Aorta (tissue), 5 donors: ENCODE data around the gene ESPNL. TPM values are rescaled to one million over a fixed set of nuclear protein-coding genes. Genes with fewer than 3 reads are reported as not detected.
"Not testable (repeated sequence)": the region's sequence is repeated elsewhere in the genome, so short reads cannot be mapped to it uniquely, and the experiment has no call there.

Experiments used
- ATAC-seq: fragments of 200-7000 bp; cut with Tn5 transposase; one replicate; pipeline ENCODE4 v1.9.1; 2022; ENCODE audit warnings: moderate library complexity; ENCODE audit not compliant: low FRiP score
- DNase-seq, 2 donors: peaks; one replicate each; pipeline ENCODE4 v3.0.0-alpha.2; 2020
- H3K27ac ChIP-seq, 2 donors: one replicate each; pipeline ENCODE4 v1.5.1; 2013; ENCODE audit warnings: low read length in 2 of 2, mild to moderate bottlenecking in 2 of 2, moderate library complexity in 2 of 2, control low read depth in 1 of 2, inconsistent platforms in 1 of 2, low read depth in 1 of 2
- H3K27me3 ChIP-seq, 2 donors: one replicate each; pipeline ENCODE4 v1.6.1; 2013; ENCODE audit warnings: control low read depth in 1 of 2, low read length in 1 of 2, mild to moderate bottlenecking in 1 of 2, moderate library complexity in 1 of 2; ENCODE audit not compliant: insufficient read depth in 2 of 2, control insufficient read depth in 1 of 2
- H3K36me3 ChIP-seq, 2 donors: one replicate each; pipeline ENCODE4 v1.6.1; 2013; ENCODE audit warnings: control low read depth in 1 of 2, low read length in 1 of 2, mild to moderate bottlenecking in 1 of 2; ENCODE audit not compliant: insufficient read depth in 2 of 2, control insufficient read depth in 1 of 2
- H3K4me1 ChIP-seq, 2 donors: one replicate each; pipeline ENCODE4 v1.6.1; 2013; ENCODE audit warnings: low read length in 2 of 2, control low read depth in 1 of 2, mild to moderate bottlenecking in 1 of 2, moderate library complexity in 1 of 2; ENCODE audit not compliant: insufficient read depth in 2 of 2, control insufficient read depth in 1 of 2
- H3K4me3 ChIP-seq, 2 donors: one replicate each; pipeline ENCODE4 v1.5.1; 2013; ENCODE audit warnings: low read length in 2 of 2, control low read depth in 1 of 2, mild to moderate bottlenecking in 1 of 2
- H3K9me3 ChIP-seq: one replicate; pipeline ENCODE4 v1.6.1; 2013; ENCODE audit warnings: mild to moderate bottlenecking, low read length; ENCODE audit not compliant: control insufficient read depth
- WGBS, 2 donors: extraction: QIAGEN DNeasy Blood & Tissue Kit; methylation state at CpG; one replicate each; pipeline ENCODE4 v1.1.7; 2013; 5-methylcytosine and 5-hydroxymethylcytosine counted together
- intact Hi-C, 2 donors: fragments of 100-400 bp; cut with DNase I; formaldehyde crosslinking; loops; one replicate each; pipeline versions ENCODE4 v1.14.2 to v1.15.0; 2022
- polyA plus RNA-seq, 2 donors: library from polyadenylated mRNA; stranded (reverse); fragments of 200-250 nt; gene quantifications; one replicate each; pipeline ENCODE4 v1.2.3, GENCODE V29; 2013
- total RNA-seq, 2 donors: library from RNA; stranded (reverse); fragmentation: NEBNext Ultra II Directional; extraction: Animal tissue kit (Norgen Biotek cat#: 25700); gene quantifications; one replicate each; pipeline ENCODE4 v1.2.1, GENCODE V29; 2021
- donor health status: healthy with polysubstance abuse.
- donor health status: Bipolar disorder and iron deficiency.
- donor health status: DM: no; HTN: no; CAD: no.
- donor health status: DM: no; HTN: no; CAD: no.
- donor health status: DM: yes; HTN: yes; CAD: no.

Gene ESPNL
- total and polyA plus RNA-seq, 4 donors, result 0.20 TPM; not detected in 3

GRCh38 chr2:238114851-238115660 lies 14.9 kb downstream of the ESPNL start:
- WGBS, 2 donors, result 90 to 91% methylated on average over 32 of the region's 32 CpGs
- Histone ChIP-seq H3K27ac (no peak overlapping the region), H3K36me3 (no peaks in the 10 kb centered on the region), H3K4me3 (no peak overlapping the region), H3K4me1 (no peaks in the 10 kb centered on the region), H3K27me3 (no peaks in the 10 kb centered on the region), H3K9me3 (no peaks in the 10 kb centered on the region)
- ATAC-seq, result peak; percentile 29
- DNase-seq, result peak; percentile 26 to 51
- intact Hi-C loops, result no loop called here

- H3K4me1 ChIP-seq, H3K9me3 ChIP-seq, H3K27ac ChIP-seq, H3K36me3 ChIP-seq, ATAC-seq, H3K27me3 ChIP-seq, H3K4me3 ChIP-seq: not testable (repeated sequence)
- WGBS, 2 donors, result 97 to 98% methylated on average over 12 of the region's 12 CpGs
- peak; percentile 9 to 68 for DNase-seq
- intact Hi-C loops, result loop anchor here in 1 of 2 donors (2.0 kb wide), 1 partner anchor 35 kb away; no protein-coding TSS in a partner anchor
Observed at GRCh38 chr2:238115709-238116108, 15.6 kb downstream of the ESPNL start.

- no peaks in the 10 kb centered on the region for H3K9me3 ChIP-seq
- 93 to 94% methylated on average over 21 of the region's 21 CpGs for WGBS, 2 donors
- DNase-seq (peak; percentile 28 to 62), ATAC-seq (no peak)
- no peaks in the 10 kb centered on the region for H3K36me3 ChIP-seq
- no peaks in the 10 kb centered on the region for H3K4me1 ChIP-seq
- H3K27ac ChIP-seq, result no peak overlapping the region
- intact Hi-C loops, result loop anchor here in 1 of 2 donors (2.0 kb wide), 1 partner anchor 36 kb away; no protein-coding TSS in a partner anchor
- no peak overlapping the region for H3K4me3 ChIP-seq
- H3K27me3 ChIP-seq, result no peaks in the 10 kb centered on the region
Observed at GRCh38 chr2:238116298-238117198, 16.4 kb downstream of the ESPNL start.

- WGBS, 2 donors, result 72 to 74% methylated on average over 10 to 11 of the region's 11 CpGs
- Histone ChIP-seq H3K27ac (no peak overlapping the region), H3K4me1 (no peaks in the 10 kb centered on the region), H3K4me3 (no peak overlapping the region), H3K36me3 (no peaks in the 10 kb centered on the region), H3K27me3 (no peaks in the 10 kb centered on the region), H3K9me3 (no peaks in the 10 kb centered on the region)
- DNase-seq, result peak; percentile 32 to 50
- intact Hi-C loops, result loop anchor here in 1 of 2 donors (2.0 kb wide), 1 partner anchor 37 kb away; no protein-coding TSS in a partner anchor
- ATAC-seq, result no peak
Observed at GRCh38 chr2:238117199-238118154, 17.3 kb downstream of the ESPNL start.

- ATAC-seq, result no peak
- H3K9me3 ChIP-seq, result no peaks in the 10 kb centered on the region
- intact Hi-C loops, result no loop called here
- no peaks in the 10 kb centered on the region for H3K4me1 ChIP-seq
- no peak overlapping the region for H3K4me3 ChIP-seq
- H3K36me3 ChIP-seq, result no peaks in the 10 kb centered on the region
- no peak overlapping the region for H3K27ac ChIP-seq
- WGBS, 2 donors, result 68 to 77% methylated on average over 12 to 15 of the region's 15 CpGs
- no peaks in the 10 kb centered on the region for H3K27me3 ChIP-seq
- peak; percentile 28 to 70 for DNase-seq
Observed at GRCh38 chr2:238119756-238120462, 19.8 kb downstream of the ESPNL start.

GRCh38 chr2:238120463-238121298 lies 20.5 kb downstream of the ESPNL start:
- H3K27me3 ChIP-seq, result no peaks in the 10 kb centered on the region
- ATAC-seq, result no peak
- no peaks in the 10 kb centered on the region for H3K9me3 ChIP-seq
- 23 to 49% methylated on average over 29 to 30 of the region's 30 CpGs for WGBS, 2 donors
- peak in 1 of 2 donors; percentile 77 for DNase-seq
- H3K4me1 ChIP-seq, result no peaks in the 10 kb centered on the region
- H3K4me3 ChIP-seq, result no peak overlapping the region
- intact Hi-C loops, result no loop called here
- H3K27ac ChIP-seq, result no peak overlapping the region
- H3K36me3 ChIP-seq, result no peaks in the 10 kb centered on the region

GRCh38 chr2:238121511-238122286 lies 21.6 kb downstream of the ESPNL start:
- H3K4me3 ChIP-seq, result no peak overlapping the region
- DNase-seq (peak in 1 of 2 donors; percentile 67), ATAC-seq (no peak)
- intact Hi-C loops, result no loop called here
- no peak overlapping the region for H3K27ac ChIP-seq
- 92 to 97% methylated on average over 27 of the region's 27 CpGs for WGBS, 2 donors
- no peaks in the 10 kb centered on the region for H3K27me3 ChIP-seq
- H3K9me3 ChIP-seq, result no peaks in the 10 kb centered on the region
- H3K4me1 ChIP-seq, result no peaks in the 10 kb centered on the region
- H3K36me3 ChIP-seq, result no peaks in the 10 kb centered on the region
